GF-D8 (cell line): ENCODE results near the gene DCHS1.

ENCODE experiments used
- DNase-seq: peaks from one replicate; lab custom pipeline; 2025; lab: John Stamatoyannopoulos, UW

DCHS1 gene

DNA sequence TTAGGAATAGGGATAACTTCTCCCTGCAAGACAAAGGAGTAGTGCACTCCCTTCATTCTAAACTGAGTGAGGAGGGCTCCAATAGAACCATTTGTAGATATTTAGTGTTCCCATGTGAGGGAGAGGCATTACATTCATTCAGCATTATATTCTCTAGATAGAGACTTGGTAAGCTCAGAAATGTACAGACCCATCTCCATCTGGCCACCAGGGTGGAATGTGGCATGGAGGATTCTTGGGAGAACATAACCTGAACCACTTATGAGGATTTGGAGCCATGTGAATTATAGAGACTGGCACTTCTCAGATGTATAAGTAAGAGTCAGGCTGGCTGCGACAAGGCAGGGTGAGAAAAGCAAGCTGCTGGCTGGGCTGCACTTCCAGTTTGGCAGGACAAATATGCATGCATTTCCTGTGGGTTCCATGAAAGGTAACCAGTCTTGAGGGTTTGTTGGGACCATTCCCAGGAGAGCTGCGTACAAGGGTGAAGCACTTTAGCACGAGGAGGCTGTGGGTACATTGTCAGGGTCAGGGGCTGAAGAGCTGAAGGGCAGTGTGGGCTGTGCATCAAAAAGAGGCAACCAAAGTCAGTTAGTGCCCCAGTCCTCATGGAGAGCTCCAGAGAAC, 61.4 kb downstream of the DCHS1 start:
- DNase-seq = no peak

- DNase-seq = no peak
Measured at GRCh38 chr11:6588018-6588417, 67.6 kb downstream of the DCHS1 start.

DNA sequence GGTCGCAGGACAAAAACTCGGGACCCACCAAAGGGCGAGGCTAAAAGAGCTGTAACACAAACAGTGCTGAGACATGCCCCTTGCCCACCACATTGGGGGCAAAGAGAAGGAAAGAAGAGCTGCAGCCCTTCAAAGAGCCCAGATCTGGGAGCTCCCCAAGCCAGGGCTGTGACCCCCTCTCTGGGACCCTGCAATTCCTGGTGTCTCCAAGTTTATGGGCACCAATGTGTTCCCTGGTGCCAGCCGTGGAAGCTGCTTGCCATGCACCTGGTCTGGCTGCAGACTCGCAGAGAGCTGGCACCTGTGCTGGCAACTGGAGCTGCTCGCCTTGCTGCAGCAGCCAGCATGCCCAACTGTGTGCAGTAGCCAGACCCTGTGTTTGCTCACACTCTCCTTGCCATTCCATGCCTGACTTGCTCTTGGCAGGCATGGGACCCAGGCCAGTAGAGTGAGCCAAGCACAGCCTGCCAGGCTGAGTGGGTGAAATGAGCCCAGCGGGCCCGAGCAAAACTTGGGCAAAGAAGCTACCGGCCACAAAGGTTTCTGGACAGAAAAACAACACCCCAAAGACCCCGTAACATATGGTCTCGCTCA, 68.2 kb downstream of the DCHS1 start:
- no peak for DNase-seq

GRCh38 chr11:6586434-6587359, 68.9 kb downstream of the DCHS1 start:
- DNase-seq = no peak

DNA sequence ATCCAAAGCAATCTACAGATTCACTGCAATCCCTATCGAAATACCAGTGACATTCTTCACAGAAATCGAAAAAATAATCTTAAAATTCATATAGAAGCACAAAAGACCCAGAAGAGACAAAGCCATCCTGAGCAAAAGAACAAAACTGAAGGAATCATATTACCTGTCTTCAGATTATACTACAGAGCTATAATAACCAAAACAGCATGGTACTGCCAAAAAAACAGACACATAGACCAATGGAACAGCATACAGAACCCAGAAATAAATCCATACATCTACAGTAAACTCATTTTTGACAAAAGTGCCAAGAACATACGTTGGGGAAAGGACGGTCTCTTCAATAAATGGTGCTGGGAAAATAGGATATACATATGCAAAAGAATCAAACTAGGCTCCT, 71.1 kb downstream of the DCHS1 start:
- DNase-seq = no peak

DNA sequence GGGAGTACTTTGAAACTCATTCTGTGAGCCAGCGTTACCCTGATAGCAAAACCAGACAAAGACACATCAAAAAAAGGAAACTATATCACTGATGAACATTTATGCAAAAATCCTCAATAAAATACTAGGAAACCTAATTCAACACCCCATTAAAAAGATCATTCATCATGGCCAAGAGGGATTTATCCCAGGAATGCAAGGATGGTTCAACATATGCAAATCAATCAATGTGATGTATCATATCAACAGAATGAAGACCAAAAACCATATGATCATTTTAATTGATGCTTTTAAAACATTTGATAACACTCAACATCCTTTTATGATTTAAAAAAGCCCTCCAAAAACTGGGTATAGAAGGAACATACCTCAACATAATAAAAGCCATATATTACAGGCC, 72.0 kb downstream of the DCHS1 start:
- DNase-seq = no peak

DNA sequence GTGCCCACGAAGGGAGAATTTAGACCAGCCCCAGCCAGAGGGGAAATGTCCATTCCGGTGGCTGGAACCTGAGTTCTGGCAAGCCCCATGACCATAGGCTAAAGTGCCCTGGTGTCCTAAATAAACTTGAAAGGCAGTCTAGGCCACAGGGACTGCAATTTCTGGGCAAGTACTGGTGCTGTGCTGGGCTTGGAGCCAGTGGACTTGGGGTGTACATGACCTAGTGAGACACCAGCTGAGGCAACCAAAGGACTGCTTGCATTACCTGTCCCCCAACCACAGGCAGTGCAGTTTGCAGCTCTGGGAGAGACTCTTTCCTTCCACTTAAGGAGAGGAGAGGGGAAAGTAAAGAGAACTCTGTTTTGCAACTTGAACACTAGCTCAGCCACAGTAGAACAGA, 75.9 kb downstream of the DCHS1 start:
- no peak for DNase-seq

DNA sequence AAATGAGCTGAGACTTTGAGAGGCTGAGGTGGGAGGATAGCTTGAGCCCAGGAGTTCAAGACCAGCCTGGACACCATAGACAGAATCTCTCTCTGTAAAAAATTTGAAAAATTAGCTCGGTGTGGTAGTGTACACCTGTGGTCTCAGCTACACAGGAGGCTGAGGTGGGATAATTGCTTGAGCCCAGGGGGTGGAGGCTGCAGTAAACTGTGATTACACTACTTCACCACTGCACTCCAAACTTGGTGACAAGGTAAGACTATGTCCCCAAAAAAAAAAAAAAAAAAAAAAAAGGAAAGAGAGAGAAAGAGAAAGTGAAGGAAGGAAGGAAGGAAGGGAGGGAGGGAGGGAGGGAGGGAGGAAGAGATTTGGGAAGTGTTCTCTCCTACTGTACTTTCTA, 77.5 kb downstream of the DCHS1 start:
- no peak for DNase-seq

DNA sequence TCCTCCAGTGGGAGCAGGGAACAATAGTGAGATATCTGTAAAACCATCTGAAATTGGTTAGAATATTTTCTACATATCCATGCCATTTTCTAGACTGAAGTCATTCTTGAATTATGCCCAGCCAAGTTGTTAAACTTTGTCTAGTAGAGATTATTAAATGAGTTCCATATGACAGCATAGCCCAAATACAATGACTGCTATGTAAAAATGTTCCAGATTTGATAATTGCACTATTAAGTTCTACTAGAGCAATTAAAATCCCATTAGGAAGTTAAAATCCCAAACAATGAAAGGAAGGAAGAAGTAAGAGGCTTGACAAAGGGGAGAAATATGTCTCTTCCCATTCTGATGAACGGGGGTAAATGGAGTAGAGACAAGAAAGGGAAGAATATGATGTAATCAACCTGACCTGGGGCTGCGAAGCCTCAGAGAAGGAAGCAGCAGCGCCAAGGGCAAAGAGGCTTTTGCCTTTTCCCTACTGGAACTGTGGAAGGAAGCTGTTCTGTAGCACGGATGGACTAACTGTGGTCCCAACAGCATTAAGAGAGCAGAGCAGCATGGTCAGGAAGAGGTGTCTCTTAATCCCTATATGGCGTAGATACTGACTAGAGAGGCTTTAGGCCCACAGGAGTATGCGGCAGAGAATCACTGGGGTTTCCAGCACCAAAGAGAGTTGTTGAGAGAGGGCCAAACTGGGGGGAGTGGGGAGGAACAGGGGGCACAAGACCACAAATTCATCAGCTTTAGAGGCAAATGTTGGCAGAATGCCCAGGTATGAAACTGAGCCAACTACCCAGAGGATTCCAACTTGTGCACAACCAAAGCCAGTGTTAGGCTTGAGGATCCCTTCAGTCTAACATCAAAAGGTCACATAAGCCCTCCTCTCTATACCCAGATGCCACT, 78.9 kb downstream of the DCHS1 start:
- DNase-seq = no peak

GRCh38 chr11:6574816-6575715, 80.5 kb downstream of the DCHS1 start:
- no peak for DNase-seq

DNA sequence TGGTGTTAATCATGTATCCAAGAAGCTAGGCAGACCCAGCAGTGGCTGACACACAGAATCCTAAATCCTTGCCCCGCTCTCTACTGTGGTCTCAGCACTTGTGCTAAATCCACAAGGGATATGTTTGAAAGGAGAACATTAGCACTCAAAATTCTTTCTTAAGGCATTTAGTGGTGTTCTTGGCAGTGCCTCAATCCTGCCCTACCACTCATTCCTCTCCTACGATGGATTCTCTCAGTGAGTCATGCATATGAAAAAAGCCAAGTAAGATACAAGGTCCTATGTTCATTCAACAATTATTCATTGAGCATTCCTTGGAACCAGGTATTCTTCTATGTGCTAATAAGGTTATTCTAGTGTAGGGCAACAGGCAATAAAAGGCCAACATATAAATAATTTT, 83.4 kb downstream of the DCHS1 start:
- DNase-seq = no peak

DNA sequence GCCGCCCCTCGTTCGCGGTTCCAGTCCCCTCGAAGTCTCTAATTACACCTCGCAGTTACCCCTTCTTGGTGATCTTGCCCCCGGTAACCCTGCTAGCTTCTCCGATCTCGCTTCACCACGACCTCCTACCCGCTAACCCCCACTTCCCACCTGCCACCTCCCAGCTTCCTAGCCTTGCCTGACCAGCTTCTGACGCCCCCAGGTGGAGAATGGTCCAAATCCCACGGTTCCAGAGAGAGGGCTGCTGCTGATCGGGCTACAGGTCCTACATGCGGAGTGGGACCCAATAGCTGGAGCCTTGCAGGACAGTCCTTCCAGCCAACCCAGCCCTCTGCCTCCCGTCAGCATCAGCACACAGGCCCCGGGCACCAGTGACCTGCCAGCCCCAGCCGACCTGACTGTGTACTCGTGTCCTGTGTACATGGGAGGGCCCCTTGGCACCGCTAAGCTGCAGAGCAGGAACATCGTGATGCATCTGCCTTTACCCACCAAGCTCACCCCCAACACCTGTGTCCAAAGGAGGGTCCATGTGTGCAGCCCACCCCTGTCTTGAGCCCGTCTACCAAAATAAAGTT, 84.1 kb downstream of the DCHS1 start:
- no peak for DNase-seq
